Fibroblast of the aortic adventitia (primary cell): ENCODE data around the gene PPM1H. TPM values are rescaled to one million over a fixed set of nuclear protein-coding genes. Genes with fewer than 3 reads are reported as not detected.

Experiments
- DNase-seq: peaks from one replicate; pipeline ENCODE4 v3.0.0-alpha.2; 2010; ENCODE audit warnings: low read depth
- H3K4me3 ChIP-seq: 2 replicates; pipeline ENCODE4 v1.5.1; 2011; ENCODE audit warnings: low read depth, mild to moderate bottlenecking, control low read depth, low read length, moderate library complexity
- total RNA-seq: library from RNA; depleted of rRNA; stranded (reverse); fragments of >200 nt; gene quantifications from 2 replicates; pipeline ENCODE4 v1.2.3, GENCODE V29; 2012; ENCODE audit warnings: low replicate concordance
- TF ChIP-seq, protein P1 (sequence below): IDR thresholded peaks from 2 replicates; pipeline ENCODE4 v1.5.1; 2011; ENCODE audit warnings: mild to moderate bottlenecking, low read length, control low read depth, inconsistent platforms; ENCODE audit not compliant: insufficient read depth

PPM1H gene
- total RNA-seq, 1 donor = 1.3 TPM

DNA sequence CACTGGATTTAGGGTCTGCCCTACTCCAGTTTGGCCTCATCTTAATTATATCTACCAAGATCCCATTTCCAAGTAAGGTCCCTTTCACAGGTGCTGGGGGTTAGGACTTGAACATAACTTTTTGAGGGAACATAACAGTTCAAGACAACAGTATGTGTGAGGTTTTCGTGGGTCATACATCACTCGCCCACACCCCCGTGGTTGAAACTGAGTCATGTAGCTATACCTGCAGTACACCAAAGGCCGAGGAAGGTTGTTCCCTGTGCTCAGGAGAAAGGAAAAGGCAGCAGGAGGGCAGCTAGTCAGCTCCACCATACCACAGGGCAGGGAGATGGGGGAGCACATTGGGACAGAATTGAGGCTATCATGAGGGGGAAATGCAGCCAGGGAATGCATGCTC is 167.0 kb downstream of the PPM1H start:
- no peak for DNase-seq
- H3K4me3 ChIP-seq = no peak overlapping the region
- TF ChIP-seq, protein P1, sequence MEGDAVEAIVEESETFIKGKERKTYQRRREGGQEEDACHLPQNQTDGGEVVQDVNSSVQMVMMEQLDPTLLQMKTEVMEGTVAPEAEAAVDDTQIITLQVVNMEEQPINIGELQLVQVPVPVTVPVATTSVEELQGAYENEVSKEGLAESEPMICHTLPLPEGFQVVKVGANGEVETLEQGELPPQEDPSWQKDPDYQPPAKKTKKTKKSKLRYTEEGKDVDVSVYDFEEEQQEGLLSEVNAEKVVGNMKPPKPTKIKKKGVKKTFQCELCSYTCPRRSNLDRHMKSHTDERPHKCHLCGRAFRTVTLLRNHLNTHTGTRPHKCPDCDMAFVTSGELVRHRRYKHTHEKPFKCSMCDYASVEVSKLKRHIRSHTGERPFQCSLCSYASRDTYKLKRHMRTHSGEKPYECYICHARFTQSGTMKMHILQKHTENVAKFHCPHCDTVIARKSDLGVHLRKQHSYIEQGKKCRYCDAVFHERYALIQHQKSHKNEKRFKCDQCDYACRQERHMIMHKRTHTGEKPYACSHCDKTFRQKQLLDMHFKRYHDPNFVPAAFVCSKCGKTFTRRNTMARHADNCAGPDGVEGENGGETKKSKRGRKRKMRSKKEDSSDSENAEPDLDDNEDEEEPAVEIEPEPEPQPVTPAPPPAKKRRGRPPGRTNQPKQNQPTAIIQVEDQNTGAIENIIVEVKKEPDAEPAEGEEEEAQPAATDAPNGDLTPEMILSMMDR = no peak

- peak; percentile 60 for DNase-seq
- no peak overlapping the region for H3K4me3 ChIP-seq
- TF ChIP-seq, protein P1 = no peak
These were observed 167.5 kb downstream of the PPM1H start for GRCh38 chr12:62767496-62767895.

DNA sequence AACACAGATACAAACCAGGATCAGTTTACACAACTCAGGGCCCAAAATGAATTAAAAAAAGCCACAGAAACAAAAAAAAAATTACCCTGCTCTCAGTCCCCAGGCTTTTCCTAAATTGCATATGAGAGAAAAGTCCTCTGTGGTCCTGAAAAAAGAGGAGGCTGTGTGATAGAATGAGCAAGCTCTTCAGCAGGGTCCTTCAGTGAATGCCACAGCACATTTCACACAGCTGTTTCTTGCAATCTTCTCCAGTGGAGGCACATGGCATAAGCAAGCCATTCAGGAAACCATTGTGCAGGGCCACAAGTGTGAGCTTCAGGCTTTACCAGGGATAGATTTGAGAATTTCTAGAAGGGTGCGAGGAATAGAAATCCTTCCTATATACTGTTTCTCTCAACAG is 168.5 kb downstream of the PPM1H start:
- TF ChIP-seq, protein P1 = no peak
- no peak for DNase-seq
- no peak overlapping the region for H3K4me3 ChIP-seq

- TF ChIP-seq, protein P1 = no peak
- no peak overlapping the region for H3K4me3 ChIP-seq
- DNase-seq = peak; percentile 23
These were observed 170.9 kb downstream of the PPM1H start for GRCh38 chr12:62763861-62764645.

GRCh38 chr12:62763312-62763711 is 171.6 kb downstream of the PPM1H start:
- no peak for DNase-seq
- TF ChIP-seq, protein P1 = no peak
- H3K4me3 ChIP-seq = no peak overlapping the region

DNA sequence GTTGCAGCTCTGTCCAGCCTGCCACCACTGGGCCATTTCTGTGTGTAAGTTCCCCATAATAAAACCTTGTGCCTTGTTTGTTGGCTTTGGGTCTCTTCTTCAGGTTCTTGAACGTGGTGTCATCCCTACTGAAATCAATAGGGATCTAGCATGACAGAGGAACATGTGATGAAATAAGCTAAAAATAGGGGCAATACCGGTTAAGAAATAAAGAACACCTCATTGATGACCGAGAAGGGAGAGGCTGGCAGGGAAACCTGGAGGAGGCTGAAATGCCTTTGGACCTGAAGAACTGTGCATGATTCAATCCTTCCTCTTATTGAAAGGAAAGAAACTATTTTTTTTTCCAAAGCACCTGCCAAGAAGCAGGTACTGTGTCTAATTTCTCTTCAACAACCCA is 172.3 kb downstream of the PPM1H start:
- TF ChIP-seq, protein P1 = no peak
- no peak overlapping the region for H3K4me3 ChIP-seq
- no peak for DNase-seq

DNA sequence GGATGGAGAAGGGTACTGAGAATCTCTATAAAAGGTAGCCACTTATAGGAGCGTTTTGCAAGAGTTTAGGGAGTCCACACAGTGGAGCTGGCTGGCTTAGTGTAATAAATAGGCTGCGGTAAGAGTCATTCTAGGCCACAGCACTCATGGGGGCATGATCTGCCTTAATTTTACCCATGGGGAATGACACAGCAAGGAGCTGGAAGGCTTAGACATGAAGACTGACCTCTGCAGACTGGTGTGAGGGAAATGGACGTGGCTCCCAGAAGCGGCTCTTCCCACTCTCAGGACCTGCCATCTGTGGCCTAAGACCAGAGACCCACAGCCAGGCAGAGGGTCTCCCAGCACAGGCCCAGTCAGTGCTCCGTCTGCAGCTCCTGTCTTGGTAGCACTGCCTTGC is 173.3 kb downstream of the PPM1H start:
- peak; percentile 50 for DNase-seq
- TF ChIP-seq, protein P1 = no peak
- H3K4me3 ChIP-seq = no peak overlapping the region
